Stomach (tissue), 4 donors: Measurements from ENCODE around the gene PLEKHM1.
"Not testable (repeated sequence)": the region's sequence is repeated elsewhere in the genome, so short reads cannot be mapped to it uniquely, and the experiment has no call there.

Source experiments
- POLR2AphosphoS5 ChIP-seq, 3 donors: sonication (generic); formaldehyde crosslinking; IDR thresholded peaks; one replicate each; pipeline ENCODE4 v1.6.1; 2016; ENCODE audit warnings: antibody characterized with exemption in 3 of 3
- TF ChIP-seq, protein P1 (sequence below), 7 experiments: fragments of 450-650 bp in 4 of 7; fragments of 200-600 bp in 3 of 7; sonication (generic) in 3 of 7; IDR thresholded peaks; one replicate each; pipeline ENCODE4 v1.5.1; 2016 to 2019; ENCODE audit warnings: antibody characterized with exemption in 7 of 7, control low read depth in 2 of 7, mild to moderate bottlenecking in 1 of 7

DNA sequence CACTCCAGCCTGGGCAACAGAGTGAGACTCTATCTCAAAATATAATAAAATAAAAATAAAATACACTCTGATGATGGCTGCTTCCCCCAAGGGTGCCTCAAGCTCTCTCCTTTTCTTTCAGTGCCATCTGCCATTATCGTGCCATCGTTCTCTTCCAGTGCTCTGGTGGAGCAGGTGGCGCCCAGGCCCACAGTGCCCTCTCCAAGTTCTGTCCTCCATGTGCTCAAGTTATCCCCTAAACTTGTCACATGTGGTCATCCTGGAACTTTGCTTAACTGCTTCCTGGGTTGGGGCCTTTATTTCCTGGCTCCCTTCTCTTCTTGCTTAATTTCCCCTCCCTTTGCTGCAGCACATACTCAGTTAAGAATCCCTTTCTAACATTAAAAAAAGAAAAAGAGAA is 6.0 kb upstream of the PLEKHM1 start:
- TF ChIP-seq, protein P1, sequence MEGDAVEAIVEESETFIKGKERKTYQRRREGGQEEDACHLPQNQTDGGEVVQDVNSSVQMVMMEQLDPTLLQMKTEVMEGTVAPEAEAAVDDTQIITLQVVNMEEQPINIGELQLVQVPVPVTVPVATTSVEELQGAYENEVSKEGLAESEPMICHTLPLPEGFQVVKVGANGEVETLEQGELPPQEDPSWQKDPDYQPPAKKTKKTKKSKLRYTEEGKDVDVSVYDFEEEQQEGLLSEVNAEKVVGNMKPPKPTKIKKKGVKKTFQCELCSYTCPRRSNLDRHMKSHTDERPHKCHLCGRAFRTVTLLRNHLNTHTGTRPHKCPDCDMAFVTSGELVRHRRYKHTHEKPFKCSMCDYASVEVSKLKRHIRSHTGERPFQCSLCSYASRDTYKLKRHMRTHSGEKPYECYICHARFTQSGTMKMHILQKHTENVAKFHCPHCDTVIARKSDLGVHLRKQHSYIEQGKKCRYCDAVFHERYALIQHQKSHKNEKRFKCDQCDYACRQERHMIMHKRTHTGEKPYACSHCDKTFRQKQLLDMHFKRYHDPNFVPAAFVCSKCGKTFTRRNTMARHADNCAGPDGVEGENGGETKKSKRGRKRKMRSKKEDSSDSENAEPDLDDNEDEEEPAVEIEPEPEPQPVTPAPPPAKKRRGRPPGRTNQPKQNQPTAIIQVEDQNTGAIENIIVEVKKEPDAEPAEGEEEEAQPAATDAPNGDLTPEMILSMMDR (IDR thresholded peaks at IDR 0.05), result not testable (repeated sequence)
- not testable (repeated sequence) for TF ChIP-seq POLR2AphosphoS5 (IDR thresholded peaks at IDR 0.05)
